Measurements from ENCODE around the gene TOMM5.

DNA sequence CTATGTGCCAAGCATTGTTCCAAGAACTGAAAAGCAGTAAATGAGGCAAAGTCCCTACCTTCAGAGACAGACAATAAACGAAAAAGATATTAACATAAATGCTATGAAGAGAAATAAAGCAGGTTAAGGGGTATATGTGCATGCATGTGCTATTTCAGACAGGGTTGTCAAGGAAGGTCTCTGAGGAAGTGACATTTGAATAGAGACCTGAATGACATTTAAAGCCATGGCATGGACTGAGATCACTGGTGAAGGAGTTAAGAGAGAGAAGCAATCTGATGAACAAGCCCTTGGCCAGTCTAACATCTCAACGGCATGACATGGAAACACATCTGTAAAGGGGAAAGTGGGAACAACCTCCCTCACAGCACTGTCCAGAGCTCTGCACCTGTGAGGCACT lies 30.7 kb downstream of the TOMM5 start:
- TF ChIP-seq, protein P1, sequence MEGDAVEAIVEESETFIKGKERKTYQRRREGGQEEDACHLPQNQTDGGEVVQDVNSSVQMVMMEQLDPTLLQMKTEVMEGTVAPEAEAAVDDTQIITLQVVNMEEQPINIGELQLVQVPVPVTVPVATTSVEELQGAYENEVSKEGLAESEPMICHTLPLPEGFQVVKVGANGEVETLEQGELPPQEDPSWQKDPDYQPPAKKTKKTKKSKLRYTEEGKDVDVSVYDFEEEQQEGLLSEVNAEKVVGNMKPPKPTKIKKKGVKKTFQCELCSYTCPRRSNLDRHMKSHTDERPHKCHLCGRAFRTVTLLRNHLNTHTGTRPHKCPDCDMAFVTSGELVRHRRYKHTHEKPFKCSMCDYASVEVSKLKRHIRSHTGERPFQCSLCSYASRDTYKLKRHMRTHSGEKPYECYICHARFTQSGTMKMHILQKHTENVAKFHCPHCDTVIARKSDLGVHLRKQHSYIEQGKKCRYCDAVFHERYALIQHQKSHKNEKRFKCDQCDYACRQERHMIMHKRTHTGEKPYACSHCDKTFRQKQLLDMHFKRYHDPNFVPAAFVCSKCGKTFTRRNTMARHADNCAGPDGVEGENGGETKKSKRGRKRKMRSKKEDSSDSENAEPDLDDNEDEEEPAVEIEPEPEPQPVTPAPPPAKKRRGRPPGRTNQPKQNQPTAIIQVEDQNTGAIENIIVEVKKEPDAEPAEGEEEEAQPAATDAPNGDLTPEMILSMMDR (IDR thresholded peaks at IDR 0.05) = no peak
- TF ChIP-seq POLR2A (IDR thresholded peaks at IDR 0.05) (no peak), POLR2AphosphoS5 (IDR thresholded peaks at IDR 0.05) (no peak)

Data from sigmoid colon (tissue), 4 donors.